Stimulated activated effector memory CD8-positive, alpha-beta T cell treated with anti-CD3 and anti-CD28 coated beads, Interleukin-12 subunit alpha, Interleukin-12 subunit beta, amount 100 ng/mL, for 72 hours (primary cell): ENCODE data around the gene ATXN7L1.

ENCODE experiments used
- ATAC-seq: fragments of 150-1000 bp; cut with Tn5 transposase; 2 replicates; pipeline ENCODE4 v1.10.0; 2021
- DNase-seq, 2 donors: peaks; one replicate each; pipeline ENCODE4 v3.0.0; 2021 to 2022; ENCODE audit warnings: low spot score in 2 of 2
- H3K27ac Mint-ChIP-seq: one replicate; pipeline ENCODE4 v1.8.0; 2022; ENCODE audit warnings: mild to moderate bottlenecking, mixed read lengths
- H3K36me3 Mint-ChIP-seq: one replicate; pipeline ENCODE4 v1.8.0; 2022; ENCODE audit warnings: mild to moderate bottlenecking, mixed read lengths
- H3K4me1 Mint-ChIP-seq: one replicate; pipeline ENCODE4 v1.8.0; 2022; ENCODE audit warnings: mixed read lengths
- H3K4me3 Mint-ChIP-seq: one replicate; pipeline ENCODE4 v1.8.0; 2022; ENCODE audit warnings: mild to moderate bottlenecking, mixed read lengths
- H3K9me3 Mint-ChIP-seq: one replicate; pipeline ENCODE4 v1.8.0; 2022; ENCODE audit warnings: mixed read lengths

Gene ATXN7L1

DNA sequence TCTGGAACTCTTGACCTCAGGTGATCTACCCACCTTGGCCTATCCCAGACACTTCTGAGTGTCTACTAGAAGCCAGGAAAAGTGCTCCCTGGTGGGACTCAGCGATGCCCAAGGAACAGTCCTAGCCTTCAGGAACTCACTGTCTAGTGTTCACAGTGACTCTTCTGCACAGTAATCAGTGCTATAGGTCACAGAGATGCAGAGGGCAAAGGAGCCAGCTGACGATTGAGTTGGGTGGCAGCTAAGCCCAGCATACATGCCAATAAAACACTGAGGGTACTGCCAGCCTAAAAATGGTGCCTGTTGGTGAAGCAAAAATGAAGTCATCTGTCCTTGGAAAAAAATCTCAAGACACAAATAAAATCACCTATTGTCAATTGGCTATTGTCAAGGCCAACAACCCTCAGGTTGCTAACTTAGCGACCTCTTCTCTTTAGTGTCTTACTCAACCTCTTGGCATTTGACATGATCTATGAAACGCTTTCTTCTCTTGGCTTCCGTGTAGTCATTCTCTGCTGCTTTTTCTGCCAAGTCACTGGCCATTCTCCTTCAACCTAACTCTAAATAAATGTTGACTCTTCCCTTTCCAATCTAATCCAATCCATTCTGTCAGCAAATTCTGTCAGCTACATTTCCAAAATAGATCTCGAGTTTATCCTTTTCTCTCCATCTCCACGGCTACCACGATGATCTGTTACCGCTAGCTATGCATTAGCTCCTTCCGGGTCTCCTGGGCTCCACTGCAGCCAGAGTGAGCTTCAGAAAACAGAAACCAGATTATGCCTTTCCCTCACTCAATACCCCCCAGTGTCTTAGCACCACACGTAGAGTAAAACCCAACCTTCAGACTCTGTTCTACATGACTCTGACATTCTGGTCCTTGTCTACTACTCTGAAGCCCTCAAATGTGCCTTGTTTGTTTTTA lies 99.2 kb downstream of the ATXN7L1 start:
- H3K9me3 Mint-ChIP-seq: no peaks in the 10 kb centered on the region
- no peaks in the 10 kb centered on the region for H3K4me1 Mint-ChIP-seq
- DNase-seq (no peak), ATAC-seq (no peak)
- no peak overlapping the region for H3K4me3 Mint-ChIP-seq
- H3K27ac Mint-ChIP-seq: no peak overlapping the region
- no peaks in the 10 kb centered on the region for H3K36me3 Mint-ChIP-seq

GRCh38 chr7:105776068-105776790 lies 100.2 kb downstream of the ATXN7L1 start:
- Mint-ChIP-seq H3K9me3 (peaks cover 2% of the 10 kb centered on the region), H3K4me3 (no peak overlapping the region), H3K36me3 (no peaks in the 10 kb centered on the region)

GRCh38 chr7:105775580-105775979 lies 100.8 kb downstream of the ATXN7L1 start:
- H3K4me1 Mint-ChIP-seq: peaks cover under 1% of the 10 kb centered on the region
- ATAC-seq (no peak), DNase-seq (no peak)
- H3K36me3 Mint-ChIP-seq: no peaks in the 10 kb centered on the region
- no peak overlapping the region for H3K4me3 Mint-ChIP-seq
- H3K27ac Mint-ChIP-seq: no peak overlapping the region
- H3K9me3 Mint-ChIP-seq: peaks cover 2% of the 10 kb centered on the region

More at GRCh38 chr7:105776068-105776790, 100.2 kb downstream of the ATXN7L1 start:
- Mint-ChIP-seq H3K4me1 (no peaks in the 10 kb centered on the region), H3K27ac (no peak overlapping the region)
- no peak for DNase-seq
- ATAC-seq: no peak

- Mint-ChIP-seq H3K9me3 (peaks cover 2% of the 10 kb centered on the region), H3K4me3 (no peak overlapping the region), H3K36me3 (no peaks in the 10 kb centered on the region), H3K4me1 (peaks cover 11% of the 10 kb centered on the region), H3K27ac (no peak overlapping the region)
- ATAC-seq (no peak), DNase-seq (no peak)
Observed at GRCh38 chr7:105773030-105773460, 103.4 kb downstream of the ATXN7L1 start.

- Mint-ChIP-seq H3K4me3 (no peak overlapping the region), H3K4me1 (peaks cover 31% of the 10 kb centered on the region), H3K36me3 (no peaks in the 10 kb centered on the region), H3K27ac (no peak overlapping the region), H3K9me3 (peaks cover 2% of the 10 kb centered on the region)
- ATAC-seq: peak; percentile 67
- no peak for DNase-seq
Observed at GRCh38 chr7:105769901-105770628, 106.3 kb downstream of the ATXN7L1 start.

DNA sequence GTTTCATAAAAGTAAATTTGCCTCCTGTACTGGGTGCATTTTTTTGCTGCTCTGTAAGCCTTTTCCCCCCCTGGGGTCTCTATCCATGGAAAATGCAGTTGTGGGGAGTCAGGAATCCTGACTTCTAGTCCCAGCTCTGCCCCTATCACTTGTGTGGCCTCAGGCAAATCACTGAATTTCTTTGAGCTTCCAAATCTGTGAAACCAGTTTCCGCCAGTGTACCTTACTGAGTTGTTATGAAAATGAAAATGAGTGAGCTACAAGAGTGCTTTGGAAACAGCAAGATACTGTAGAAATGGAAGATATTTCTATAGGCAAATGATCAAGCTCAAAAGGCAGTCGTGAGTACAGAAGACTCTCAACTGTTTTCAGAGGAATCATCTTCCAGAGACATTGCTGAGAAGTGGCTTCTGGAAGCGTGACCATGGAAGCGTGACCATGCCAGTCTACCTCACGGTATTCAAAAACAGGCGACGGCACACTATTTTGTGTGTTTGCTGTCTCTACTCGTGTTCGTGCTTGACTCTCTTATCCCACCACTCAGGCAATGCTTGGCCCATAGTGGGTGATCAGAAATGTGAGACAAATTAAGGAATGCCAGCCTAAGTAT lies 107.4 kb downstream of the ATXN7L1 start:
- ATAC-seq: no peak
- Mint-ChIP-seq H3K36me3 (no peaks in the 10 kb centered on the region), H3K9me3 (peaks cover 2% of the 10 kb centered on the region), H3K4me3 (no peak overlapping the region), H3K27ac (no peak overlapping the region), H3K4me1 (peaks cover 31% of the 10 kb centered on the region)
- DNase-seq: no peak

- Mint-ChIP-seq H3K9me3 (peaks cover 2% of the 10 kb centered on the region), H3K36me3 (no peaks in the 10 kb centered on the region), H3K4me3 (no peak overlapping the region), H3K27ac (no peak overlapping the region), H3K4me1 (peaks cover 31% of the 10 kb centered on the region)
- no peak for DNase-seq
- no peak for ATAC-seq
Observed at GRCh38 chr7:105768117-105768516, 108.3 kb downstream of the ATXN7L1 start.

DNA sequence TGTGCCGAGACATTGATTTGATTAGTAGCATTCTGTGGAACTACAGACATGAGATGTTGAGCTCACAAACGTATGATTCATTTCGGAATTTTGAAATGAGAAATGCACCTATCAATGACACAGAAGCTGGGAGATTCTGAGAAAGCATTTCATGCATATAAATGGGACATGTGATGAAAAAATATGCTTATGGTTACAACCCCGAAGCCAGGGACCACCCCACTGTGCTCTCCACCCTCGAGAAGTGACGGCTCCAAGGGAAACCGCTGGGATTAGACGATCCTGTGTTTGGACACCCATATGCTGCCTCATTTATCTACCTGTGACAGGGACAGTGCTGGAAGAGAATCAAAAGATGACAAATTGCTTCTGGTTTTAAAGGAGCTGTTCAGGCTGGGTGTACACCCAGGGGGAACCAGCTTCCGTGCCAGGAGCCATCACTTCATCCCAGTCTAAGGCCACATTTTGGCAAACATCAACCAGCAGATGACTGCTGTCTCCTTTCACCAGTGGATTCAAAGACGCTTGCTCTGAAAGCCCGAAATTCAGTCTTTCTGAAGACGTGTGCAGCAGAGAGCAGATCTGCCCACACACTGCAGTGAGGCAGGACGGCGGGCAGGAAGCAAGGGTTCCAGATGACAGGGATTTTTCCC lies 109.9 kb downstream of the ATXN7L1 start:
- Mint-ChIP-seq H3K27ac (no peak overlapping the region), H3K4me1 (peaks cover 42% of the 10 kb centered on the region), H3K4me3 (peak overlapping the region; percentile 24), H3K9me3 (peaks cover under 1% of the 10 kb centered on the region), H3K36me3 (no peaks in the 10 kb centered on the region)
- ATAC-seq (peak; percentile 78), DNase-seq (no peak)

DNA sequence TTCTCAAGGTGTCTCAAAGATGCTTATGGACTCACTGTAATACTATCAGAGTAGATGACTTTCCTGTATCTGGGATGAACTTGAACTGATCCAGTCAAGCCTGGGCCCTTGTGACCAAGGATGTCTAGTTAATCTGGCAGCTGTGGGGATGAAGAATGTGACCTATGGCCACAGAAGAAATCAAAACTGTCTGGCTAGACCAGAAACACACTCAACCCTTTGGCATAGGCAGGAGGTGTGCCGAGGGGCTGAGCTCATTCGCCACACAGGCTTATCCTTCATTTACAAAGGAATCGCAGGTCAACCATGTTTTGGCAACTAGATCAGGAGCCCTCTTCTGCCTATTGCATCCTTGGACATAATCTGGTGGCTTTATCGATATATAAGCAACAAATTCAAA lies 110.6 kb downstream of the ATXN7L1 start:
- Mint-ChIP-seq H3K4me1 (peaks cover 49% of the 10 kb centered on the region), H3K4me3 (no peak overlapping the region), H3K36me3 (no peaks in the 10 kb centered on the region), H3K9me3 (no peaks in the 10 kb centered on the region), H3K27ac (no peak overlapping the region)
- DNase-seq: no peak
- ATAC-seq: no peak

GRCh38 chr7:105764506-105764905 lies 111.9 kb downstream of the ATXN7L1 start:
- H3K27ac Mint-ChIP-seq: no peak overlapping the region
- H3K4me1 Mint-ChIP-seq: peaks cover 51% of the 10 kb centered on the region
- H3K4me3 Mint-ChIP-seq: no peak overlapping the region
- H3K36me3 Mint-ChIP-seq: no peaks in the 10 kb centered on the region
- no peak for DNase-seq
- ATAC-seq: no peak
- no peaks in the 10 kb centered on the region for H3K9me3 Mint-ChIP-seq

GRCh38 chr7:105760551-105761447 lies 115.6 kb downstream of the ATXN7L1 start:
- no peaks in the 10 kb centered on the region for H3K36me3 Mint-ChIP-seq
- peak overlapping the region; percentile 32 for H3K27ac Mint-ChIP-seq
- peak; percentile 77 for ATAC-seq
- H3K9me3 Mint-ChIP-seq: no peaks in the 10 kb centered on the region
- H3K4me3 Mint-ChIP-seq: no peak overlapping the region
- H3K4me1 Mint-ChIP-seq: peaks cover 44% of the 10 kb centered on the region
- no peak for DNase-seq

GRCh38 chr7:105759670-105760550 lies 116.5 kb downstream of the ATXN7L1 start:
- peaks cover 36% of the 10 kb centered on the region for H3K4me1 Mint-ChIP-seq
- ATAC-seq (no peak), DNase-seq (no peak)
- H3K4me3 Mint-ChIP-seq: no peak overlapping the region
- no peaks in the 10 kb centered on the region for H3K9me3 Mint-ChIP-seq
- no peaks in the 10 kb centered on the region for H3K36me3 Mint-ChIP-seq
- peak overlapping the region; percentile 32 for H3K27ac Mint-ChIP-seq

- H3K4me1 Mint-ChIP-seq: peaks cover 23% of the 10 kb centered on the region
- no peak overlapping the region for H3K27ac Mint-ChIP-seq
- H3K4me3 Mint-ChIP-seq: no peak overlapping the region
- H3K36me3 Mint-ChIP-seq: no peaks in the 10 kb centered on the region
- no peak for DNase-seq
- no peaks in the 10 kb centered on the region for H3K9me3 Mint-ChIP-seq
- ATAC-seq: no peak
Observed at GRCh38 chr7:105756367-105756766, 120.0 kb downstream of the ATXN7L1 start.
